ENCODE data around the gene FGFR1OP2. TPM values are rescaled to one million over a fixed set of nuclear protein-coding genes. Genes with fewer than 3 reads are reported as not detected.

FGFR1OP2 gene
- total and polyA plus RNA-seq, 2 experiments from 2014 or later: 35.6 to 45.0 TPM

DNA sequence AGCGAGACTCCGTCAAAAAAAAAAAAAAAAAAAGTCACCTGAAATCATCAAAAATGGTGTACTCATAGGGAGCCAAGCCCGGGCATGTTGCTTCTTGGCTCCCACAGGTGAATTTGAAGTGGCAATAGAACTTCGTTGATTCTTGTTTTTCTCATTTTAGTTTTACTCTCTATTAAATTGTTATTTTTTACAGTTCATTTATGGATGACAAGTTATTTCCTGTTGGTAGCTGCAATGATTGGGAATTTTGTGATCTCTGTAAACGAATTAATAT, 74.6 kb downstream of the FGFR1OP2 start:
- TF ChIP-seq, protein P1, sequence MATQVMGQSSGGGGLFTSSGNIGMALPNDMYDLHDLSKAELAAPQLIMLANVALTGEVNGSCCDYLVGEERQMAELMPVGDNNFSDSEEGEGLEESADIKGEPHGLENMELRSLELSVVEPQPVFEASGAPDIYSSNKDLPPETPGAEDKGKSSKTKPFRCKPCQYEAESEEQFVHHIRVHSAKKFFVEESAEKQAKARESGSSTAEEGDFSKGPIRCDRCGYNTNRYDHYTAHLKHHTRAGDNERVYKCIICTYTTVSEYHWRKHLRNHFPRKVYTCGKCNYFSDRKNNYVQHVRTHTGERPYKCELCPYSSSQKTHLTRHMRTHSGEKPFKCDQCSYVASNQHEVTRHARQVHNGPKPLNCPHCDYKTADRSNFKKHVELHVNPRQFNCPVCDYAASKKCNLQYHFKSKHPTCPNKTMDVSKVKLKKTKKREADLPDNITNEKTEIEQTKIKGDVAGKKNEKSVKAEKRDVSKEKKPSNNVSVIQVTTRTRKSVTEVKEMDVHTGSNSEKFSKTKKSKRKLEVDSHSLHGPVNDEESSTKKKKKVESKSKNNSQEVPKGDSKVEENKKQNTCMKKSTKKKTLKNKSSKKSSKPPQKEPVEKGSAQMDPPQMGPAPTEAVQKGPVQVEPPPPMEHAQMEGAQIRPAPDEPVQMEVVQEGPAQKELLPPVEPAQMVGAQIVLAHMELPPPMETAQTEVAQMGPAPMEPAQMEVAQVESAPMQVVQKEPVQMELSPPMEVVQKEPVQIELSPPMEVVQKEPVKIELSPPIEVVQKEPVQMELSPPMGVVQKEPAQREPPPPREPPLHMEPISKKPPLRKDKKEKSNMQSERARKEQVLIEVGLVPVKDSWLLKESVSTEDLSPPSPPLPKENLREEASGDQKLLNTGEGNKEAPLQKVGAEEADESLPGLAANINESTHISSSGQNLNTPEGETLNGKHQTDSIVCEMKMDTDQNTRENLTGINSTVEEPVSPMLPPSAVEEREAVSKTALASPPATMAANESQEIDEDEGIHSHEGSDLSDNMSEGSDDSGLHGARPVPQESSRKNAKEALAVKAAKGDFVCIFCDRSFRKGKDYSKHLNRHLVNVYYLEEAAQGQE (IDR thresholded peaks at IDR 0.05; ENCODE audit: unreplicated experiment): no peak
- TF ChIP-seq JUNB (IDR thresholded peaks at IDR 0.05; ENCODE audit: unreplicated experiment) (no peak), POLR2AphosphoS5 (IDR thresholded peaks at IDR 0.05; ENCODE audit: low read depth) (no peak), STAT1 (IDR thresholded peaks at IDR 0.05; ENCODE audit: unreplicated experiment) (no peak), EZH2phosphoT487 (IDR thresholded peaks at IDR 0.05; ENCODE audit: unreplicated experiment) (no peak), CREB1 (CRISPR knock-in tag; IDR thresholded peaks at IDR 0.05; ENCODE audit: low read depth) (no peak), NANOG (IDR thresholded peaks at IDR 0.05; ENCODE audit: borderline replicate concordance) (no peak)
- no peaks in the 10 kb centered on the region; the same call in 2 of the 3 replicates for H3K36me3 Mint-ChIP-seq (ENCODE audit: low read depth)
- peaks cover 57% of the 10 kb centered on the region for H3K79me2 ChIP-seq (replicated peaks; ENCODE audit: insufficient read depth)
- H3K27ac ChIP-seq (ENCODE audit: low read depth): no peak overlapping the region
- peak overlapping the region; percentile 87 for H3K4me3 ChIP-seq
- H3K27me3 Mint-ChIP-seq (ENCODE audit: insufficient read depth, low read depth, poor library complexity): peaks cover 2% of the 10 kb centered on the region
- H3K27me3 ChIP-seq (ENCODE audit: insufficient read depth): no peaks in the 10 kb centered on the region
- H3K9me2 ChIP-seq (ENCODE audit: insufficient read depth): no peaks in the 10 kb centered on the region
- no peaks in the 10 kb centered on the region for H3K9me3 Mint-ChIP-seq
- H3K4me2 ChIP-seq: peak overlapping the region; percentile 91
- no peak overlapping the region for H3K27ac Mint-ChIP-seq
- no peak overlapping the region for H2AFZ ChIP-seq
- DNase-seq (ENCODE audit: low spot score): no peak
- no peaks in the 10 kb centered on the region for H3K36me3 ChIP-seq (ENCODE audit: insufficient read depth)
- peaks cover 42% of the 10 kb centered on the region for H3K4me1 Mint-ChIP-seq
- H3K4me1 ChIP-seq (ENCODE audit: insufficient read depth): peaks cover 35% of the 10 kb centered on the region
- peaks cover 7% of the 10 kb centered on the region for H3F3A ChIP-seq (replicated peaks; ENCODE audit: low read depth)
- H4K20me1 ChIP-seq (replicated peaks; ENCODE audit: insufficient read depth): no peaks in the 10 kb centered on the region
- peak overlapping the region; percentile 94 for H3K4me3 Mint-ChIP-seq
- no peak for ATAC-seq

- H2AFZ ChIP-seq: peak overlapping the region; percentile 95
- H3K27me3 ChIP-seq (ENCODE audit: insufficient read depth): no peaks in the 10 kb centered on the region
- Mint-ChIP-seq H3K27ac (peak overlapping the region; percentile 84), H3K4me1 (peaks cover 42% of the 10 kb centered on the region), H3K36me3 (ENCODE audit: low read depth) (no peaks in the 10 kb centered on the region; the same call in 2 of the 3 replicates), H3K4me3 (peak overlapping the region; percentile 94), H3K27me3 (ENCODE audit: insufficient read depth, low read depth, poor library complexity) (peaks cover 2% of the 10 kb centered on the region), H3K9me3 (no peaks in the 10 kb centered on the region)
- H3K79me2 ChIP-seq (replicated peaks; ENCODE audit: insufficient read depth): peaks cover 50% of the 10 kb centered on the region
- peak overlapping the region; percentile 87 for H3K4me3 ChIP-seq
- ATAC-seq (peak; percentile 3; the same call in 1 of the 3 replicates), DNase-seq (ENCODE audit: low spot score) (peak; percentile 20)
- no peak for TF ChIP-seq EZH2 (IDR thresholded peaks at IDR 0.05; ENCODE audit: low read depth, unreplicated experiment)
- H4K20me1 ChIP-seq (replicated peaks; ENCODE audit: insufficient read depth): no peaks in the 10 kb centered on the region
- peak overlapping the region; percentile 91 for H3K4me2 ChIP-seq
- no peaks in the 10 kb centered on the region for H3K36me3 ChIP-seq (ENCODE audit: insufficient read depth)
- H3K27ac ChIP-seq (ENCODE audit: low read depth): no peak overlapping the region
- peaks cover 35% of the 10 kb centered on the region for H3K4me1 ChIP-seq (ENCODE audit: insufficient read depth)
- H3F3A ChIP-seq (replicated peaks; ENCODE audit: low read depth): peaks cover 7% of the 10 kb centered on the region
- H3K9me2 ChIP-seq (ENCODE audit: insufficient read depth): no peaks in the 10 kb centered on the region
Measured at GRCh38 chr12:27013611-27014084, 75.4 kb downstream of the FGFR1OP2 start.
